NCI-H1092 (cell line): ENCODE data around the gene ZNF775.

ENCODE experiments used
- DNase-seq: peaks from one replicate; lab custom pipeline; 2025; lab: John Stamatoyannopoulos, UW

Gene ZNF775

GRCh38 chr7:150368884-150369747 lies 10.0 kb upstream of the ZNF775 start:
- peak; percentile 50 for DNase-seq

GRCh38 chr7:150369748-150370501 lies 9.2 kb upstream of the ZNF775 start:
- DNase-seq: no peak

- no peak for DNase-seq
Observed at GRCh38 chr7:150370612-150371071, 8.5 kb upstream of the ZNF775 start.

- DNase-seq: no peak
Observed at GRCh38 chr7:150371131-150371995, 7.8 kb upstream of the ZNF775 start.

- DNase-seq: no peak
Observed at GRCh38 chr7:150371996-150372270, 7.2 kb upstream of the ZNF775 start.

GRCh38 chr7:150372271-150373048 lies 6.7 kb upstream of the ZNF775 start:
- no peak for DNase-seq

- no peak for DNase-seq
Observed at GRCh38 chr7:150373049-150373801, 5.9 kb upstream of the ZNF775 start.

GRCh38 chr7:150374026-150374425 lies 5.1 kb upstream of the ZNF775 start:
- DNase-seq: no peak

- DNase-seq: no peak
Observed at GRCh38 chr7:150374472-150374871, 4.7 kb upstream of the ZNF775 start.

GRCh38 chr7:150375662-150376521 lies 3.2 kb upstream of the ZNF775 start:
- no peak for DNase-seq

GRCh38 chr7:150376560-150376959 lies 2.6 kb upstream of the ZNF775 start:
- no peak for DNase-seq

GRCh38 chr7:150377196-150377595 lies 1.9 kb upstream of the ZNF775 start:
- DNase-seq: no peak

- no peak for DNase-seq
Observed at GRCh38 chr7:150377635-150378034, 1.5 kb upstream of the ZNF775 start.

GRCh38 chr7:150378115-150378852 lies 846 bp upstream of the ZNF775 start:
- peak; percentile 64 for DNase-seq

GRCh38 chr7:150379441-150380379 lies 580 bp downstream of the ZNF775 start:
- no peak for DNase-seq

- no peak for DNase-seq
Observed at GRCh38 chr7:150380463-150380862, 1.3 kb downstream of the ZNF775 start.

- DNase-seq: no peak
Observed at GRCh38 chr7:150381096-150381495, 2.0 kb downstream of the ZNF775 start.

- no peak for DNase-seq
Observed at GRCh38 chr7:150381785-150382122, 2.6 kb downstream of the ZNF775 start.
